K562 (cell line): ENCODE results near the gene CRPPA. TPM values are rescaled to one million over a fixed set of nuclear protein-coding genes. Genes with fewer than 3 reads are reported as not detected.

ENCODE experiments used
- CBX5 ChIP-seq: IDR thresholded peaks from 2 replicates; pipeline ENCODE4 v1.6.1; 2014; ENCODE audit warnings: low read depth, borderline replicate concordance
- CHD1 ChIP-seq: fragments of 200-600 bp; sonication (generic); IDR thresholded peaks from one replicate; pipeline ENCODE4 v1.6.1; 2012; ENCODE audit warnings: mild to moderate bottlenecking, moderate library complexity, low read length, inconsistent platforms
- CREM ChIP-seq: IDR thresholded peaks from 2 replicates; pipeline ENCODE4 v1.6.1; 2014; ENCODE audit warnings: antibody characterized with exemption, low read depth
- EP400 ChIP-seq: fragments of 450-650 bp; IDR thresholded peaks from 2 replicates; pipeline ENCODE4 v1.6.1; 2017; ENCODE audit warnings: antibody characterized with exemption, mild to moderate bottlenecking, moderate library complexity
- FOXK2 ChIP-seq, 2 experiments: fragments of 450-650 bp; IDR thresholded peaks in 1 of 2; conservative IDR thresholded peaks in 1 of 2; 2 replicates each; pipeline ENCODE4 v1.6.1; 2016; ENCODE audit warnings: low read depth in 2 of 2, mild to moderate bottlenecking in 1 of 2
- HDAC3 ChIP-seq: fragments of 450-650 bp; IDR thresholded peaks from 2 replicates; pipeline ENCODE4 v1.6.1; 2018; ENCODE audit warnings: borderline replicate concordance, mild to moderate bottlenecking, moderate library complexity; ENCODE audit not compliant: partially characterized antibody
- KDM5B ChIP-seq: fragments of 200-600 bp; sonication (generic); IDR thresholded peaks from 2 replicates; pipeline ENCODE4 v1.6.1; 2012; ENCODE audit warnings: low read depth, mild to moderate bottlenecking, moderate library complexity, low read length, control low read depth, inconsistent platforms; ENCODE audit not compliant: insufficient replicate concordance
- L3MBTL2 ChIP-seq: fragments of 450-650 bp; IDR thresholded peaks from 2 replicates; pipeline ENCODE4 v1.6.1; 2016; ENCODE audit warnings: mild to moderate bottlenecking, moderate library complexity
- MEIS2 ChIP-seq: fragments of 450-650 bp; IDR thresholded peaks from 2 replicates; pipeline ENCODE4 v1.6.1; 2014; ENCODE audit warnings: mild to moderate bottlenecking; ENCODE audit not compliant: partially characterized antibody
- MTA3 ChIP-seq: fragments of 450-650 bp; formaldehyde crosslinking; IDR thresholded peaks from 2 replicates; pipeline ENCODE4 v1.6.1; 2017; ENCODE audit warnings: mild to moderate bottlenecking, borderline replicate concordance
- POLR2B ChIP-seq: fragments of 450-650 bp; IDR thresholded peaks from 2 replicates; pipeline ENCODE4 v1.6.1; 2018; ENCODE audit warnings: low read depth; ENCODE audit not compliant: partially characterized antibody
- PRDM10 ChIP-seq: fragments of 450-650 bp; IDR thresholded peaks from 2 replicates; pipeline ENCODE4 v1.6.1; 2018; ENCODE audit not compliant: partially characterized antibody
- RBFOX2 ChIP-seq: fragments of 200-400 bp; formaldehyde crosslinking; IDR thresholded peaks from 2 replicates; pipeline ENCODE4 v1.6.1; 2017; ENCODE audit warnings: low read depth, mild to moderate bottlenecking, low read length, moderate library complexity
- SAFB2 ChIP-seq: fragments of 200-400 bp; formaldehyde crosslinking; IDR thresholded peaks from 2 replicates; pipeline ENCODE4 v1.6.1; 2018; ENCODE audit warnings: borderline replicate concordance, low read length, low read depth, moderate library complexity; ENCODE audit not compliant: severe bottlenecking
- SUPT5H ChIP-seq: fragments of 450-650 bp; IDR thresholded peaks from 2 replicates; pipeline ENCODE4 v1.6.1; 2016
- TAF7 ChIP-seq: fragments of 450-650 bp; IDR thresholded peaks from 2 replicates; pipeline ENCODE4 v1.6.1; 2016; ENCODE audit warnings: missing genetic modification characterization, missing compliant biosample characterization
- polyA plus RNA-seq, 8 experiments: library from polyadenylated mRNA; depleted of rRNA in 4 of 8; stranded (reverse) in 5 of 8; unstranded in 3 of 8; fragments of >200 nt; fragmentation: Nextera tagmentation in 2 of 8; fragmentation: Illumina TruSeq in 1 of 8; extraction: Ambion mirVana in 2 of 8; extraction: Trizol in 1 of 8; gene quantifications; 2 replicates each; pipeline versions ENCODE4 v1.2.1 to v1.2.3, GENCODE V29; 2011 to 2014; ENCODE audit warnings: inconsistent platforms in 1 of 8, missing spikeins in 1 of 8
- total RNA-seq, 7 experiments: library from RNA; depleted of rRNA in 6 of 7; stranded (reverse); fragments of >200 nt in 6 of 7; fragmentation: Illumina TruSeq in 2 of 7; extraction: Trizol in 2 of 7; gene quantifications; 2 replicates each; pipeline versions ENCODE4 v1.2.1 to v1.2.3, GENCODE V29; 2011 to 2021; ENCODE audit warnings: low replicate concordance in 1 of 7
- TF ChIP-seq, protein P1 (sequence below): fragments of 250-450 bp; sonication (Bioruptor Pico); IDR thresholded peaks from 2 replicates; pipeline ENCODE4 v1.4.0; 2020; ENCODE audit warnings: mild to moderate bottlenecking, moderate library complexity, borderline replicate concordance
- TF ChIP-seq, protein P2 (sequence below): fragments of 450-650 bp; IDR thresholded peaks from 2 replicates; pipeline ENCODE4 v1.6.1; 2016; ENCODE audit warnings: mild to moderate bottlenecking

The CRPPA gene
- total and polyA plus RNA-seq, 9 of the 15 experiments (the other 6 are each of a cell fraction or from before 2014, with no cell fraction given), result 3.9 to 14.4 (median 7.8) TPM

DNA sequence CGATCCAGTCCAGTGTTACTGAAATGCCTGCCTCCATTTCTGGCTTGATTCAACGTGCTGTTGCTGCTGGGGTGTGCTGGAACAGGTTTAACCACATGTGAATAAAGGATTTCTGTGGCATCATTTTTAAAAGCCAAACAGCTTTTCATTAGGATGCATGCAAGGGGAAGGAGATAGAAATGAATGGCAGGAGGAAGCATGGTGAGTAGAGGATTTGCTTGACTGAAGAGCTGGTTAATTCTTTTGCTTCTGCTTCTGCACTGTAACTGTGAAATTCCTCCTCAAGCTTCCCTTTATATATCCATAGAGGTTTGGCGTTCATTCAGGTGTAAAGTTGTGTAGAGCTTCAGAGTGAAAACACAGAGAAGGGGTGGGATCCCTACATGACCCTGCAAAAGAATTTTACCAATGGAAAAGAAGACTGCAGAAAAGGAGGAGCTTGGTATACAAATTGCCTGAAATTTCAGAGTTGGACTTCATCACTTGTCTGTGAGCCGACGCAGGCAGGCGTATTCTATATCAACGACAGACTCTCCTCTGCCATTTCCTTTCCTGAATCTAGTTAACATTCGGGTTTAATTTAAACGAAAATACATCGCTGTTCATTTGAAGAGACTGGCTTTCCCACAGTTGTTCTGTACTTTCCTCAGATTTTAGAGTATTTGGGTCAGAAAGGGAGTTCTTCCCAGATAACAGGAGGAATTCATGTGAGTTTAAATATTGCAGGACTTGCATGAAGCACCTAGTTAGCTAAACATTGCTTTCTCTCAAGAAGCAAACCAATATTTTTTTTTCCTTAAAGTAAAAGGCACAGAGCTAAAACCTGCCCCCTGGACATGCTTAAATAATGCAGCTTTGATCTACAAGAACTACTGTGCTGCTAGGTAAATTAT lies 44.4 kb upstream of the CRPPA start, which contains the start of gene SOSTDC1 (continued):
- TF ChIP-seq, protein P1, sequence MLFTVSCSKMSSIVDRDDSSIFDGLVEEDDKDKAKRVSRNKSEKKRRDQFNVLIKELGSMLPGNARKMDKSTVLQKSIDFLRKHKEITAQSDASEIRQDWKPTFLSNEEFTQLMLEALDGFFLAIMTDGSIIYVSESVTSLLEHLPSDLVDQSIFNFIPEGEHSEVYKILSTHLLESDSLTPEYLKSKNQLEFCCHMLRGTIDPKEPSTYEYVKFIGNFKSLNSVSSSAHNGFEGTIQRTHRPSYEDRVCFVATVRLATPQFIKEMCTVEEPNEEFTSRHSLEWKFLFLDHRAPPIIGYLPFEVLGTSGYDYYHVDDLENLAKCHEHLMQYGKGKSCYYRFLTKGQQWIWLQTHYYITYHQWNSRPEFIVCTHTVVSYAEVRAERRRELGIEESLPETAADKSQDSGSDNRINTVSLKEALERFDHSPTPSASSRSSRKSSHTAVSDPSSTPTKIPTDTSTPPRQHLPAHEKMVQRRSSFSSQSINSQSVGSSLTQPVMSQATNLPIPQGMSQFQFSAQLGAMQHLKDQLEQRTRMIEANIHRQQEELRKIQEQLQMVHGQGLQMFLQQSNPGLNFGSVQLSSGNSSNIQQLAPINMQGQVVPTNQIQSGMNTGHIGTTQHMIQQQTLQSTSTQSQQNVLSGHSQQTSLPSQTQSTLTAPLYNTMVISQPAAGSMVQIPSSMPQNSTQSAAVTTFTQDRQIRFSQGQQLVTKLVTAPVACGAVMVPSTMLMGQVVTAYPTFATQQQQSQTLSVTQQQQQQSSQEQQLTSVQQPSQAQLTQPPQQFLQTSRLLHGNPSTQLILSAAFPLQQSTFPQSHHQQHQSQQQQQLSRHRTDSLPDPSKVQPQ (CRISPR knock-in tag), result no peak
- TF ChIP-seq SAFB2 (no peak), KDM5B (peak; percentile 43), L3MBTL2 (peak; percentile 39; the same call in 1 of the 2 replicates), HDAC3 (peak; percentile 21), PRDM10 (peak; percentile 39), MTA3 (peak; percentile 65; the same call in 1 of the 2 replicates), MEIS2 (peak; percentile 29), CBX5 (no peak), FOXK2 (conservative IDR thresholded peaks at IDR 0.05 in 1 of 2, IDR thresholded peaks at IDR 0.05 in 1 of 2; ENCODE audit: low read depth in 2 of 2) (0 out of 4 replicates have a peak, but pooled peaks have one; percentile 6 to 12), POLR2B (peak; percentile 68), CREM (0 out of 2 replicates have a peak, but pooled peaks have one; percentile 15), EP400 (peak; percentile 21; the same call in 1 of the 2 replicates), SUPT5H (peak; percentile 70), RBFOX2 (peak; percentile 73), TAF7 (tag) (0 out of 2 replicates have a peak, but pooled peaks have one; percentile 9), CHD1 (no peak)
- TF ChIP-seq, protein P2, sequence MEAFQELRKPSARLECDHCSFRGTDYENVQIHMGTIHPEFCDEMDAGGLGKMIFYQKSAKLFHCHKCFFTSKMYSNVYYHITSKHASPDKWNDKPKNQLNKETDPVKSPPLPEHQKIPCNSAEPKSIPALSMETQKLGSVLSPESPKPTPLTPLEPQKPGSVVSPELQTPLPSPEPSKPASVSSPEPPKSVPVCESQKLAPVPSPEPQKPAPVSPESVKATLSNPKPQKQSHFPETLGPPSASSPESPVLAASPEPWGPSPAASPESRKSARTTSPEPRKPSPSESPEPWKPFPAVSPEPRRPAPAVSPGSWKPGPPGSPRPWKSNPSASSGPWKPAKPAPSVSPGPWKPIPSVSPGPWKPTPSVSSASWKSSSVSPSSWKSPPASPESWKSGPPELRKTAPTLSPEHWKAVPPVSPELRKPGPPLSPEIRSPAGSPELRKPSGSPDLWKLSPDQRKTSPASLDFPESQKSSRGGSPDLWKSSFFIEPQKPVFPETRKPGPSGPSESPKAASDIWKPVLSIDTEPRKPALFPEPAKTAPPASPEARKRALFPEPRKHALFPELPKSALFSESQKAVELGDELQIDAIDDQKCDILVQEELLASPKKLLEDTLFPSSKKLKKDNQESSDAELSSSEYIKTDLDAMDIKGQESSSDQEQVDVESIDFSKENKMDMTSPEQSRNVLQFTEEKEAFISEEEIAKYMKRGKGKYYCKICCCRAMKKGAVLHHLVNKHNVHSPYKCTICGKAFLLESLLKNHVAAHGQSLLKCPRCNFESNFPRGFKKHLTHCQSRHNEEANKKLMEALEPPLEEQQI, result peak; percentile 10; the same call in 1 of the 2 replicates
